Fibroblast of lung (primary cell): ENCODE data around the gene AGO1.

Experiments
- CTCF ChIP-seq, 2 donors: IDR thresholded peaks in 1 of 2; conservative IDR thresholded peaks in 1 of 2; 1 replicate in 1 of 2; 2 replicates in 1 of 2; pipeline ENCODE4 v1.5.1; 2011 to 2012; ENCODE audit warnings: low read length in 2 of 2, control low read depth in 1 of 2, inconsistent platforms in 1 of 2, low read depth in 1 of 2, mild to moderate bottlenecking in 1 of 2
- EZH2 ChIP-seq: IDR thresholded peaks from 2 replicates; pipeline ENCODE4 v1.5.1; 2012; ENCODE audit warnings: low read length, control low read depth, mild to moderate bottlenecking; ENCODE audit errors: missing control alignments

DNA sequence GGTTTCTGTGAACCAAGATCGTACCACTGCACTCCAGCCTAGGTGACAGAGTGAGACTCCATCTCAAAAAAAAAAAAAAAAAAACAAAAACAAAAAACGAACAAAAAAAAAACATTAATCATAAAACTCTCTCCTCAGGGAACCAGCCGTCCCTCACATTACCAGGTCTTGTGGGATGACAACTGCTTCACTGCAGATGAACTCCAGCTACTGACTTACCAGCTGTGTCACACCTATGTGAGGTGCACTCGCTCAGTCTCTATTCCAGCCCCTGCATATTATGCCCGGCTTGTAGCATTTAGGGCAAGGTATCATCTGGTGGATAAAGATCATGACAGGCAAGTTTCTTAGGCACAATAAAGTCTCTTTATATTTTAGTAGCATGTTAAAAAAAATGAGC is 32.3 kb upstream of the AGO1 start:
- no peak for TF ChIP-seq CTCF (conservative IDR thresholded peaks at IDR 0.05 in 1 of 2, IDR thresholded peaks at IDR 0.05 in 1 of 2; ENCODE audit: low read depth in 1 of 2, low read length in 2 of 2)
- no peak for TF ChIP-seq EZH2
